Pancreas (tissue), 10 donors: ENCODE results near the gene CD207. TPM values are rescaled to one million over a fixed set of nuclear protein-coding genes. Genes with fewer than 3 reads are reported as not detected.

ENCODE experiments used
- ATAC-seq, 4 donors: fragments of 200-7000 bp; cut with Tn5 transposase; one replicate each; pipeline versions ENCODE4 v1.8.0 to v1.9.1; 2020; ENCODE audit warnings: mild to moderate bottlenecking in 4 of 4, moderate library complexity in 4 of 4
- DNase-seq, 6 donors: peaks; one replicate each; pipeline ENCODE4 v3.0.0-alpha.2; 2020
- FAIRE-seq: peaks from 2 replicates; lab custom pipeline; 2012; peaks lifted over from hg19 to GRCh38; lab: Jason Lieb, UNC
- H3K27ac ChIP-seq, 4 donors: fragments of 200-600 bp; sonication (generic); 1 replicate in 3 of 4; 2 replicates in 1 of 4; pipeline versions ENCODE4 v1.5.0 to v1.8.0; 2020
- H3K27me3 ChIP-seq, 4 donors: fragments of 200-600 bp; one replicate each; pipeline ENCODE4 v1.8.0; 2021
- H3K36me3 ChIP-seq, 3 donors: fragments of 200-600 bp; sonication (generic) in 1 of 3; one replicate each; pipeline versions ENCODE4 v1.5.0 to v1.8.0; 2020 to 2021
- H3K4me1 ChIP-seq, 3 donors: fragments of 200-600 bp; one replicate each; pipeline ENCODE4 v1.8.0; 2021
- H3K4me3 ChIP-seq, 4 donors: fragments of 200-600 bp; sonication (generic) in 2 of 4; one replicate each; pipeline versions ENCODE4 v1.5.0 to v1.8.0; 2020 to 2021
- H3K9me3 ChIP-seq, 4 donors: fragments of 200-600 bp; one replicate each; pipeline ENCODE4 v1.8.0; 2021
- WGBS, 2 donors: extraction: QIAGEN DNeasy Blood & Tissue Kit; methylation state at CpG; one replicate each; pipeline ENCODE4 v1.1.7; 2013; 5-methylcytosine and 5-hydroxymethylcytosine counted together
- intact Hi-C, 3 donors: fragments of 100-400 bp; cut with DNase I; formaldehyde crosslinking; loops; one replicate each; pipeline versions ENCODE4 v1.11.1 to v1.14.2; 2022
- polyA plus RNA-seq, 2 donors: library from polyadenylated mRNA; stranded (reverse); fragments of 200-250 nt; gene quantifications; one replicate each; pipeline ENCODE4 v1.2.3, GENCODE V29; 2013
- total RNA-seq, 6 donors: library from RNA; stranded (reverse); fragmentation: NEBNext Ultra II Directional in 4 of 6; extraction: Animal tissue kit (Norgen Biotek cat#: 25700) in 4 of 6; gene quantifications; one replicate each; pipeline versions ENCODE4 v1.2.1 to v1.2.4, GENCODE V29; 2021 to 2023
- TF ChIP-seq, protein P1 (sequence below), 4 donors: fragments of 200-600 bp; sonication (generic) in 3 of 4; IDR thresholded peaks; one replicate each; pipeline versions ENCODE4 v1.5.0 to v1.8.0; 2021; ENCODE audit warnings: antibody characterized with exemption in 4 of 4
- donor health status: healthy with polysubstance abuse.
- donor health status: DM: no; HTN: no; CAD: no; lungs with moderate emphysema.
- donor health status: DM: no; HTN: no; CAD: no.
- donor health status: control.
- donor health status: control.
- donor health status: Bipolar disorder and iron deficiency.
- donor health status: DM: yes; HTN: yes; CAD: no.
- donor health status: DM: no; HTN: no; CAD: no.
- donor health status: DM: no; HTN: no; CAD: no.
- donor health status: DM: yes; HTN: yes; CAD: no.

CD207 gene
- total and polyA plus RNA-seq, 8 donors = 0.09 to 0.34 (median 0.15) TPM; not detected in 2

DNA sequence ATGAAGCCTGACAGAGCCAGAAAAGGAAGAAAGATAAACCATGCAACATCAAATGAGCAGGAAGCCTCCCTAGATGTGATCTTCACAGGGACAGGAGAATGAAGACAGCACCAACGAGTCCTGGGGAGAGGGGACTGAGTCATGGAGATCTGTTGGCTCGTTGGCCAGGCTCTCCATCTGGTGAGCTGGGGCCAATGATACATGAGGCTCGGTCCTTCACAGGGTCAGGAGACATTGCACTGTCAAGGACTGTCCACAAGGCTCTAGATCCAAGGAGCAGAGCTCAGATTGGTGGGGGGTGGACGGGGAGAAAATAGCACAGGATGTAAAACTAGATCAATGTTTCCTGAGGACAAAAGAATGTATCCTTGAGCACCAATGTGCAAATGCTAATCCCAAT lies 735 bp downstream of the CD207 start:
- 65 to 76% methylated on average over 4 of the region's 4 CpGs for WGBS, 2 donors
- Histone ChIP-seq H3K9me3 (no peaks in the 10 kb centered on the region), H3K27me3 (no peaks in the 10 kb centered on the region), H3K4me1 (no peaks in the 10 kb centered on the region), H3K4me3 (no peak overlapping the region), H3K27ac (no peak overlapping the region), H3K36me3 (no peaks in the 10 kb centered on the region)
- intact Hi-C loops = no loop called here
- FAIRE-seq (no peak), ATAC-seq (no peak), DNase-seq (no peak)
- TF ChIP-seq, protein P1, sequence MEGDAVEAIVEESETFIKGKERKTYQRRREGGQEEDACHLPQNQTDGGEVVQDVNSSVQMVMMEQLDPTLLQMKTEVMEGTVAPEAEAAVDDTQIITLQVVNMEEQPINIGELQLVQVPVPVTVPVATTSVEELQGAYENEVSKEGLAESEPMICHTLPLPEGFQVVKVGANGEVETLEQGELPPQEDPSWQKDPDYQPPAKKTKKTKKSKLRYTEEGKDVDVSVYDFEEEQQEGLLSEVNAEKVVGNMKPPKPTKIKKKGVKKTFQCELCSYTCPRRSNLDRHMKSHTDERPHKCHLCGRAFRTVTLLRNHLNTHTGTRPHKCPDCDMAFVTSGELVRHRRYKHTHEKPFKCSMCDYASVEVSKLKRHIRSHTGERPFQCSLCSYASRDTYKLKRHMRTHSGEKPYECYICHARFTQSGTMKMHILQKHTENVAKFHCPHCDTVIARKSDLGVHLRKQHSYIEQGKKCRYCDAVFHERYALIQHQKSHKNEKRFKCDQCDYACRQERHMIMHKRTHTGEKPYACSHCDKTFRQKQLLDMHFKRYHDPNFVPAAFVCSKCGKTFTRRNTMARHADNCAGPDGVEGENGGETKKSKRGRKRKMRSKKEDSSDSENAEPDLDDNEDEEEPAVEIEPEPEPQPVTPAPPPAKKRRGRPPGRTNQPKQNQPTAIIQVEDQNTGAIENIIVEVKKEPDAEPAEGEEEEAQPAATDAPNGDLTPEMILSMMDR (IDR thresholded peaks at IDR 0.05) = no peak

DNA sequence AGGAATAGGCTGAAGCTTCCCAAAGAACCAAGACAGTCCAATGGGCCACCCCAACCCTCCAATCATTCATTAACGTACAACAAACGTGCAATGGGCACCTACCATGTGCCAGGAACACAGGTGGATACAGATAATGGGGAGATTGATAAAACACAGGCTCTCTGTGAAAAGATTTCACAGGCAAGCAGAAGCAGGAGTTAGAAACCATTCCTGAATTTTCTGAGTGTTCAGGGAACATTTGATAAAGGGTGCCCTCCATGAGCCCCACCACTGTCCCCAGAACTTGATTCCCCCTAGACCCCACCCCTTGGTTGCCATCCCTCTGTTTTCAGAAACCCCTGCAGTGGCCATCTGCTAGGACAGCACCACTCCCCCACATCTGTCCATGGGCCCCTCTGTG lies 1.5 kb downstream of the CD207 start:
- Histone ChIP-seq H3K27me3 (no peaks in the 10 kb centered on the region), H3K36me3 (no peaks in the 10 kb centered on the region), H3K9me3 (no peaks in the 10 kb centered on the region), H3K4me3 (no peak overlapping the region), H3K4me1 (no peaks in the 10 kb centered on the region), H3K27ac (no peak overlapping the region)
- DNase-seq = no peak
- intact Hi-C loops = no loop called here
- ATAC-seq = no peak
- TF ChIP-seq, protein P1 (IDR thresholded peaks at IDR 0.05) = no peak
- FAIRE-seq = no peak
- WGBS, 2 donors = 59 to 63% methylated on average over 2 of the region's 2 CpGs

DNA sequence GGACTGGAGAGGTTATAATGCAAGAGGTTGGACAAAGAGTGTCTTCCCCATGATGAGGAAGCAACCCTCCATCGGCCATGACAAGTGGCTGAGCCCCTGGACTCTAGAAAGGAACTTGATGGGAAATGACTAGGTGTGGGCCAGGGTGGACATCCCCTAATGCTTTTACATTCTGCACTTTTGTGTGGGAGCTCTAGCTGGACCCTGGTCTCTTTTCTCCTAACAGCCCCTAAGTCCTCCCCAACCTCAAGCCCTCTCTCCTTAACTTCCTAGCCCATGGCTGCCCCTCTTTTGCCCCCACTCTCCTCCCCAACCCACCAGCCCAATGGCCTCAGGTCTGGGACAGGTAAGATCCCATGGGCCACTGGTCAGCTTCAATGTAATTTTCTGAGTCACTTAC lies 2.4 kb downstream of the CD207 start:
- H3K9me3 ChIP-seq = no peaks in the 10 kb centered on the region
- FAIRE-seq (no peak), ATAC-seq (no peak), DNase-seq (no peak)
- no peaks in the 10 kb centered on the region for H3K4me1 ChIP-seq
- no peak overlapping the region for H3K4me3 ChIP-seq
- TF ChIP-seq, protein P1 (IDR thresholded peaks at IDR 0.05) = no peak
- intact Hi-C loops = no loop called here
- no peaks in the 10 kb centered on the region for H3K27me3 ChIP-seq
- 78 to 94% methylated on average over 1 of the region's 1 CpG for WGBS, 2 donors
- H3K36me3 ChIP-seq = no peaks in the 10 kb centered on the region
- no peak overlapping the region for H3K27ac ChIP-seq

DNA sequence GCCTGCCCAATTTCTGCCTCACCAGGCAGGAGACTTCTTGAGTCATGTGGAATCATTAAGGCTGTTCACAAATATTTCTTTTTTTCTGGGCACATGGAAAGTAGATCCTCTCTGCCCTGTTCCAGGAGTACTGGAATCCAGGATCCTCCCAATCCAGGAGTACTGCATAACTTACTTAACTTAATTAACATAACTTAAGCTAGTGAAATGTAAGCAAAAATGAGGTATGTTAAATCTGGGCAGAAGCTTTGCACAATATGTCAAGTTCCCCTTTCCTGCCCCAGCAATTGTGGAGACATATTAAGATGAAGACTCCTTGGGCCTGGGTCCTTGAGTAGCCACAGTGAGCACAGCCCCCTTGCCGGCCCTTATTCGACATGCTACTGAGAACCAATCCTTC lies 3.2 kb downstream of the CD207 start:
- TF ChIP-seq, protein P1 (IDR thresholded peaks at IDR 0.05) = no peak
- intact Hi-C loops = no loop called here
- 84 to 86% methylated on average over 2 of the region's 2 CpGs for WGBS, 2 donors
- ATAC-seq = no peak
- no peak overlapping the region for H3K4me3 ChIP-seq
- no peak for DNase-seq
- H3K27me3 ChIP-seq = no peaks in the 10 kb centered on the region
- no peaks in the 10 kb centered on the region for H3K4me1 ChIP-seq
- H3K36me3 ChIP-seq = no peaks in the 10 kb centered on the region
- no peaks in the 10 kb centered on the region for H3K9me3 ChIP-seq
- no peak for FAIRE-seq
- no peak overlapping the region for H3K27ac ChIP-seq

DNA sequence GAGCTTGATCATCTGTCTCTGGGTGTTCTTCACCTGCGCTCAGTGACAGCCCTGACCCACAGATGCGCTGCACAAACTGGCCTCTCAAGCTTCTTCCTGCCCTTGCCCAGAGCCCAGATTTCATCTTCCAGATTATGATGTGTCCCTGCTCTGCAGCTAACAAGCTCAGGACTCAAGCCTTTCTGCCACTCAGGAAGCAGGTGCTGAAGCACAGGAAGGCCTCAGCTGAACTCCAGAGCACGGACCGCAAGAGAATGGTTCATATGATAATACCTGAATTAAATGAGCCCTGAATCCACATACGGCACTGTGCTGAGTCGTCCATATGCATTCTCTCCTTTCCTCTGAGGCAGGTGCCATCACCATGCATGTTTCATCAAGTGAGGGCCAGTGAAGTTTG lies 3.8 kb downstream of the CD207 start:
- DNase-seq = no peak
- Histone ChIP-seq H3K36me3 (no peaks in the 10 kb centered on the region), H3K27ac (no peak overlapping the region), H3K4me1 (no peaks in the 10 kb centered on the region), H3K27me3 (no peaks in the 10 kb centered on the region), H3K4me3 (no peak overlapping the region), H3K9me3 (no peaks in the 10 kb centered on the region)
- TF ChIP-seq, protein P1 (IDR thresholded peaks at IDR 0.05) = no peak
- 77 to 78% methylated on average over 6 of the region's 6 CpGs for WGBS, 2 donors
- no peak for ATAC-seq
- intact Hi-C loops = no loop called here
- FAIRE-seq = no peak
